Mucosa of descending colon (tissue), 3 donors: ENCODE data around the gene BCL2L2. TPM values are rescaled to one million over a fixed set of nuclear protein-coding genes. Genes with fewer than 3 reads are reported as not detected.
"Not testable (repeated sequence)": the region's sequence is repeated elsewhere in the genome, so short reads cannot be mapped to it uniquely, and the experiment has no call there.

Experiments
- ATAC-seq: fragments of 200-7000 bp; cut with Tn5 transposase; one replicate; pipeline ENCODE4 v1.9.1; 2020; ENCODE audit warnings: mild to moderate bottlenecking, moderate library complexity
- DNase-seq, 3 donors: peaks; one replicate each; pipeline ENCODE4 v3.0.0-alpha.2; 2020
- H3K36me3 ChIP-seq: fragments of 200-600 bp; one replicate; pipeline ENCODE4 v1.8.0; 2021; ENCODE audit warnings: low read depth, mild to moderate bottlenecking
- H3K4me1 ChIP-seq: fragments of 200-600 bp; one replicate; pipeline ENCODE4 v1.8.0; 2021; ENCODE audit warnings: low read depth, mild to moderate bottlenecking
- H3K4me3 ChIP-seq: fragments of 200-600 bp; one replicate; pipeline ENCODE4 v1.8.0; 2021; ENCODE audit warnings: mild to moderate bottlenecking
- H3K9me3 ChIP-seq: fragments of 200-600 bp; one replicate; pipeline ENCODE4 v1.8.0; 2021; ENCODE audit warnings: mild to moderate bottlenecking
- CTCF ChIP-seq: fragments of 200-600 bp; IDR thresholded peaks from one replicate; pipeline ENCODE4 v1.8.0; 2022; ENCODE audit warnings: antibody characterized with exemption, mild to moderate bottlenecking
- intact Hi-C, 2 donors: fragments of 100-400 bp; cut with DNase I in 1 of 2; cut with micrococcal nuclease in 1 of 2; formaldehyde crosslinking; loops; one replicate each; pipeline versions ENCODE4 v1.11.0 to v1.11.1; 2022; cut with DNase I, micrococcal nuclease
- total RNA-seq, 3 donors: library from RNA; stranded (reverse); fragmentation: NEBNext Ultra II Directional in 2 of 3; extraction: Animal tissue kit (Norgen Biotek cat#: 25700) in 2 of 3; gene quantifications; one replicate each; pipeline versions ENCODE4 v1.2.1 to v1.2.4, GENCODE V29; 2021 to 2023
- donor health status: DM: no; HTN: no; CAD: no; lungs with moderate emphysema.
- donor health status: DM: no; HTN: no; CAD: no.
- donor health status: DM: no; HTN: yes; CAD: no.

Gene BCL2L2
- total RNA-seq, 3 donors from 2014 or later = 40.6 to 116 (median 41.4) TPM

GRCh38 chr14:23277189-23277588 is 29.4 kb upstream of the BCL2L2 start:
- Histone ChIP-seq H3K9me3 (no peaks in the 10 kb centered on the region), H3K4me3 (no peak overlapping the region), H3K4me1 (no peaks in the 10 kb centered on the region), H3K36me3 (no peaks in the 10 kb centered on the region)
- intact Hi-C loops = no loop called here
- ATAC-seq (no peak), DNase-seq (no peak)
- TF ChIP-seq CTCF = no peak

- intact Hi-C loops, H3K4me1 ChIP-seq, H3K36me3 ChIP-seq, ATAC-seq, H3K4me3 ChIP-seq, H3K9me3 ChIP-seq, DNase-seq: not testable (repeated sequence)
Observed at GRCh38 chr14:23277928-23278327, 28.7 kb upstream of the BCL2L2 start.

GRCh38 chr14:23281247-23281646 is 25.4 kb upstream of the BCL2L2 start:
- no peak for ATAC-seq
- Histone ChIP-seq H3K9me3 (no peaks in the 10 kb centered on the region), H3K36me3 (no peaks in the 10 kb centered on the region), H3K4me3 (no peak overlapping the region), H3K4me1 (peaks cover 7% of the 10 kb centered on the region)
- intact Hi-C loops = loop anchor here in 1 of 2 donors (10.0 kb wide), 1 partner anchor 186 kb away; the partner anchor contains the start of genes ACIN1 and C14orf119
- TF ChIP-seq CTCF = no peak
- no peak for DNase-seq

- no peaks in the 10 kb centered on the region for H3K36me3 ChIP-seq
- DNase-seq = no peak
- H3K4me1 ChIP-seq = peaks cover 11% of the 10 kb centered on the region
- H3K9me3 ChIP-seq = no peaks in the 10 kb centered on the region
- H3K4me3 ChIP-seq = peak overlapping the region; percentile 76
- peak; percentile 17 for ATAC-seq
- intact Hi-C loops = loop anchor here in 1 of 2 donors (10.0 kb wide), 1 partner anchor 190 kb away; the partner anchor contains the start of genes ACIN1 and C14orf119
- TF ChIP-seq CTCF = no peak
Observed at GRCh38 chr14:23284654-23285529, 21.7 kb upstream of the BCL2L2 start.

GRCh38 chr14:23285530-23286019 is 21.1 kb upstream of the BCL2L2 start:
- no peaks in the 10 kb centered on the region for H3K36me3 ChIP-seq
- peaks cover 11% of the 10 kb centered on the region for H3K4me1 ChIP-seq
- TF ChIP-seq CTCF = no peak
- no peaks in the 10 kb centered on the region for H3K9me3 ChIP-seq
- intact Hi-C loops = loop anchor here in 1 of 2 donors (10.0 kb wide), 1 partner anchor 191 kb away; the partner anchor contains the start of genes ACIN1 and C14orf119
- peak overlapping the region; percentile 76 for H3K4me3 ChIP-seq
- ATAC-seq = peak; percentile 42
- DNase-seq = peak in 1 of 3 donors; percentile 43
